ENCODE measurements around the gene COLQ. TPM values are rescaled to one million over a fixed set of nuclear protein-coding genes. Genes with fewer than 3 reads are reported as not detected.

COLQ gene
- total RNA-seq, 1 donor from 2014 or later = 0.12 TPM

- DNase-seq (ENCODE audit: low read depth) = no peak
- TF ChIP-seq, protein P1, sequence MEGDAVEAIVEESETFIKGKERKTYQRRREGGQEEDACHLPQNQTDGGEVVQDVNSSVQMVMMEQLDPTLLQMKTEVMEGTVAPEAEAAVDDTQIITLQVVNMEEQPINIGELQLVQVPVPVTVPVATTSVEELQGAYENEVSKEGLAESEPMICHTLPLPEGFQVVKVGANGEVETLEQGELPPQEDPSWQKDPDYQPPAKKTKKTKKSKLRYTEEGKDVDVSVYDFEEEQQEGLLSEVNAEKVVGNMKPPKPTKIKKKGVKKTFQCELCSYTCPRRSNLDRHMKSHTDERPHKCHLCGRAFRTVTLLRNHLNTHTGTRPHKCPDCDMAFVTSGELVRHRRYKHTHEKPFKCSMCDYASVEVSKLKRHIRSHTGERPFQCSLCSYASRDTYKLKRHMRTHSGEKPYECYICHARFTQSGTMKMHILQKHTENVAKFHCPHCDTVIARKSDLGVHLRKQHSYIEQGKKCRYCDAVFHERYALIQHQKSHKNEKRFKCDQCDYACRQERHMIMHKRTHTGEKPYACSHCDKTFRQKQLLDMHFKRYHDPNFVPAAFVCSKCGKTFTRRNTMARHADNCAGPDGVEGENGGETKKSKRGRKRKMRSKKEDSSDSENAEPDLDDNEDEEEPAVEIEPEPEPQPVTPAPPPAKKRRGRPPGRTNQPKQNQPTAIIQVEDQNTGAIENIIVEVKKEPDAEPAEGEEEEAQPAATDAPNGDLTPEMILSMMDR (conservative IDR thresholded peaks at IDR 0.05; ENCODE audit: low read depth, low read length) = no peak
- no peak overlapping the region for H3K4me3 ChIP-seq (ENCODE audit: low read depth, low read length)
These were observed 20.4 kb downstream of the COLQ start for GRCh38 chr3:15501126-15501525.

DNA sequence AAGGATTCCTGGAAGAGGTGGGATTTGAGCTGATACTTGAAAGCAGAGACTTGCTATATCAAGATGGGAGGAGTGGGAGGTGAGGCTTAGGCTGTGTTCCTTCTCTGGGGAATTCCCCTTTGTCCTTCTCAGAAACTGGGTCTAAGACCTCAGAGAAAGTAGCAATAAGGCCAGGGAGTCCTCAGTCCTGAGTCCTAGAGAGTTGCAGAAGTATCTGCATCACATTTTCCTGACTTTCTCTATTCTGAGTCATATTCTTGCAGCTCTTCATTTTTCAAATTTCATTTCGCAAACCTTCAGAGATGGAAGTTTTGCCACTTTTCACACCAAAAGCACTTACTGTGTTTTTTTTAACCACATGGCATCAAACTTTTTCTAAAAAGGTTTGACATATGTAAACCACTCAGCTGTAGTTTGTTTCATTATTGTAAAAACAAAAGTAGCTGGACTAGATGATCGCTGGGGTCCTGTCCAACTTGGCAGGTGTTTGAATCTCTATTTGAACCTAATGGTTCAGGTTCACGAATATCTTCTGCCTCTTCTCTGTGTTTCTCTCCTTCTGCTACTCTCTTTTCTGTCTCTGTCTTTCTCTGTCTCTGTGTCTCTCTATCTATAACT lies 21.3 kb downstream of the COLQ start:
- TF ChIP-seq, protein P1 (conservative IDR thresholded peaks at IDR 0.05; ENCODE audit: low read depth, low read length) = no peak
- no peak overlapping the region for H3K4me3 ChIP-seq (ENCODE audit: low read depth, low read length)
- no peak for DNase-seq (ENCODE audit: low read depth)

DNA sequence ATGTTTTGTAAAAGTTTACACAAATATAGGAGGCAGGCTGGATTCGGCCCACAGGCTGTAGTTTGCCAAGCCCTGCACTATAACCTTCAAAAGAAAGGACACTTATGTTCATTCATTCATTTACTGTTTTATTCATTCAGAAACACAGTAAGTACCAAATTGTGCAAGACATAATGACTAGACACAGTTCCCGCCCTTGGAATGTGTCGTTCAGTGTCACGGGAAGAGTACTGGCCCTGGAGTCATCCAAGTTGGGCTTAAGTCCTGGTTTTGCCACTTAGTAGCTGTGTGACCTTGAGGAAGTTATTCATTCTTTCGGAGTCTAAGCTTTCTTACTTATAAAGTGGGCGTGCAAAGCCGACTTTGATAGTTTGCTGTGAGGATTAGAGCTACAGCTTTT lies 22.0 kb downstream of the COLQ start:
- TF ChIP-seq, protein P1 (conservative IDR thresholded peaks at IDR 0.05; ENCODE audit: low read depth, low read length) = no peak
- no peak overlapping the region for H3K4me3 ChIP-seq (ENCODE audit: low read depth, low read length)
- no peak for DNase-seq (ENCODE audit: low read depth)

DNA sequence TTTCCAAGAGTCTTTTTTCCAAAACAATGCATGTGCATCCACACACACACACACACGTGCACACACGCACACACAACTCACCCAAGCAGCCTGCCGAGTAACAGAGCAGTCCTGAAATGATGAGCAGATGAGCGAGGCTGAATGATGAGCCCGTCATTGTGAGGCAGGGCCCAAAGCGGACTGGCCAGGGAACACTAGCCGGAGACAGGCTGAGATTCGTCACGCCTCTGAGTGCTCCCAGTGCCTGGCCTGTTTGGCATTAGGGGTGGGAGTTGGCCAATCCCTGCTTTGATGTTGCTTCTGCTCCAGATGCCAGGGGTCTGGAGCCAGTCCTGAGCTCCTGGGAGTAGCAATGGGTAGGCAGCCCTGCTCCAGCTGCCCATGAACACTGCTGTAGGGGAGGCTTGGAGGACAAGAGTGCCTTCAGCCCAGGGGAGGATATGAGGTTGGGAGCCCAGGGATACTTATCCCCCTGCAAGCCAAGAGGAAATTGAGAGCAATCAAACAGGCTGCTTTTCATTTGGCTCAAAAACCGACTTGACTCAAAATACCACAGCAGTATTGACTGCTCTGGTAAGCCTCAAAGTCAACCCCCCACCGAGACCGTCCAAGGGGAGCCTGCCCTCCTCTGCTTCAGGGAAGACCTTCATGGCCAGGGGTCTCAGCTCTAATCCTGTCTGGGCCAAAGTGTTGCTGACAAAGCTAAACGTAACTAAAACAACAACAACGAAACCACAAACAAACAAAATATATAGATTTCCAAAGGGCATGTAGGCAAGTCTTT lies 22.9 kb downstream of the COLQ start:
- H3K4me3 ChIP-seq (ENCODE audit: low read depth, low read length) = no peak overlapping the region
- TF ChIP-seq, protein P1 (conservative IDR thresholded peaks at IDR 0.05; ENCODE audit: low read depth, low read length) = no peak
- no peak for DNase-seq (ENCODE audit: low read depth)

DNA sequence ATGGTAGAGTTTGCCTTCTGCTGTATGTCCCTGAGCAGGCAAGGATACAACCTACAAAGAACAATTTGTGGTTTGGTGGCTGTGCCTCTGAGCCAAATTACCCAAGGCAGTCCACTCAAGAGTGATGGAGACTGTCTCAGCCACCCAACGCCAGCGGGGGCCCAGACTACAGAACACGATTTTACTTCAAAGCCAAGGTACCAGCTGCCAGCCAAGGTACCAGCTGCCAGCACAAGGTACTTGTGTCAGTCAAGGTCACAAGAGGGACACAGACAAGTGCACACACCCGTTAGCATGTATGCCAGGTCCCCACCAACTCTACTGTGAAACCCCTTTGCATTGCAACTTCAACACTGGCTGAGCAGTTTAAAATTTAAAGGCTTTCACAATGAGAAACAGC lies 23.5 kb downstream of the COLQ start:
- DNase-seq (ENCODE audit: low read depth) = no peak
- TF ChIP-seq, protein P1 (conservative IDR thresholded peaks at IDR 0.05; ENCODE audit: low read depth, low read length) = no peak

GRCh38 chr3:15496341-15496664 lies 25.2 kb downstream of the COLQ start:
- H3K4me3 ChIP-seq (ENCODE audit: low read depth, low read length) = no peak overlapping the region
- TF ChIP-seq, protein P1 (conservative IDR thresholded peaks at IDR 0.05; ENCODE audit: low read depth, low read length) = no peak
- DNase-seq (ENCODE audit: low read depth) = no peak

More for the DNA sequence above, 23.5 kb downstream of the COLQ start:
- no peak overlapping the region for H3K4me3 ChIP-seq (ENCODE audit: low read depth, low read length)

Data from epithelial cell of proximal tubule (primary cell).